ENCODE results near the gene ATP7B. TPM values are rescaled to one million over a fixed set of nuclear protein-coding genes. Genes with fewer than 3 reads are reported as not detected.
A peak's percentile ranks its signal among the peaks of the same experiment; 100 is the strongest.

The ATP7B gene
- total RNA-seq, 4 donors from 2014 or later: 17.6 to 32.9 (median 22.6) TPM

DNA sequence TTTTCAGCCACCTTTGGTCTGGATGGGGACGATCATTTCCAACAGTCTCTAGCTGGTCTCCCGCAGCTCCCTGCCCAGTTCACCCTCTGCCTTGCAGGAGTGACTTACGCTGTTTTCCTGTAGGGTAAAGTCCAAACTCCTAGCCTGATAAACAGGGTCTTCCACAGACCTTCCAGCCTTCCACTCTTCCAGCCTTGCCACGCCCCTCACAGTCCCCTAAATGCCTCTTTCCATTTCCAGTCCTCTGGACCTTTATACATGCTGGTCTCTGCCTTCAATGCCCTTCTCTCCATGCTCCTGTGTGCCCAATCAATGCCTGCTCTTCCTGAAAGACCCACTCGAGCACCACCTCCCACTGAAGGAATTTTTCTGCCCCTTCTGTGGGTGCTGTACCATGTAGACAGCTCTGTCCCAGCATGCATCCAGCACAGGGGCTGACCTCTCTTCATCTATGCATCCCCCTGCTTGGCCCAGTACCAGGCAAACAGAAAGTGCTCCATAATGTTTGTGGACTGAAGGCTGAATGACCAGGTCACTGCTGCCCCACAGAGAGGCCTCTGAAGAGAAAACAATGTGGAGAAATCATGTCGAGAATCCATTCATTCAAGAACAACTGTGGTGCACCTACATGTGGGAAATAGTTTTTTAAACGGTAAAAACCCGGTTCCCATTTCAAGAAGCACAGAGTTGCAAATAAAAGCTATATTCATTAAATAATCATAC is 4.6 kb downstream of the ATP7B start:
- no peaks in the 10 kb centered on the region for H3K27me3 ChIP-seq
- 80 to 84% methylated on average over 7 to 8 of the region's 8 CpGs for WGBS, 2 donors (ENCODE audit: low coverage in 1 of 2)
- no peak overlapping the region for H3K27ac ChIP-seq
- H3K4me1 ChIP-seq: peaks cover 3 to 32% (median 20%) of the 10 kb centered on the region in 4 donors
- DNase-seq: no peak
- in situ Hi-C loops (cut with MboI; ENCODE audit: low pct_ligation_motif_present in 1 of 4, low pct_unique_long_range_greater_than_20kb in 1 of 4, low sequenced_read_pairs in 3 of 4) (loop anchor here in 2 of 4 donors (10.0 to 25.0 kb wide), 4 partner anchors 118 to 456 kb away; partner anchors contain the start of genes CKAP2 (in 1 of the 2), NEK5 (in 1 of the 2) and VPS36 (in 1 of the 2)), intact Hi-C loops (cut with DNase I; ENCODE audit: low total_unique reads) (loop anchor here (10.0 kb wide), 1 partner anchor 118 kb away; the partner anchor contains the start of gene NEK5)
- TF ChIP-seq, protein P1, sequence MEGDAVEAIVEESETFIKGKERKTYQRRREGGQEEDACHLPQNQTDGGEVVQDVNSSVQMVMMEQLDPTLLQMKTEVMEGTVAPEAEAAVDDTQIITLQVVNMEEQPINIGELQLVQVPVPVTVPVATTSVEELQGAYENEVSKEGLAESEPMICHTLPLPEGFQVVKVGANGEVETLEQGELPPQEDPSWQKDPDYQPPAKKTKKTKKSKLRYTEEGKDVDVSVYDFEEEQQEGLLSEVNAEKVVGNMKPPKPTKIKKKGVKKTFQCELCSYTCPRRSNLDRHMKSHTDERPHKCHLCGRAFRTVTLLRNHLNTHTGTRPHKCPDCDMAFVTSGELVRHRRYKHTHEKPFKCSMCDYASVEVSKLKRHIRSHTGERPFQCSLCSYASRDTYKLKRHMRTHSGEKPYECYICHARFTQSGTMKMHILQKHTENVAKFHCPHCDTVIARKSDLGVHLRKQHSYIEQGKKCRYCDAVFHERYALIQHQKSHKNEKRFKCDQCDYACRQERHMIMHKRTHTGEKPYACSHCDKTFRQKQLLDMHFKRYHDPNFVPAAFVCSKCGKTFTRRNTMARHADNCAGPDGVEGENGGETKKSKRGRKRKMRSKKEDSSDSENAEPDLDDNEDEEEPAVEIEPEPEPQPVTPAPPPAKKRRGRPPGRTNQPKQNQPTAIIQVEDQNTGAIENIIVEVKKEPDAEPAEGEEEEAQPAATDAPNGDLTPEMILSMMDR (IDR thresholded peaks at IDR 0.05): no peak
- TF ChIP-seq EP300 (IDR thresholded peaks at IDR 0.05; ENCODE audit: low read depth): no peak
- no peak for TF ChIP-seq POLR2AphosphoS5 (IDR thresholded peaks at IDR 0.05)
- TF ChIP-seq POLR2A (IDR thresholded peaks at IDR 0.05): no peak
- no peaks in the 10 kb centered on the region for H3K36me3 ChIP-seq
- no peaks in the 10 kb centered on the region for H3K9me3 ChIP-seq
- H3K4me3 ChIP-seq: no peak overlapping the region

DNA sequence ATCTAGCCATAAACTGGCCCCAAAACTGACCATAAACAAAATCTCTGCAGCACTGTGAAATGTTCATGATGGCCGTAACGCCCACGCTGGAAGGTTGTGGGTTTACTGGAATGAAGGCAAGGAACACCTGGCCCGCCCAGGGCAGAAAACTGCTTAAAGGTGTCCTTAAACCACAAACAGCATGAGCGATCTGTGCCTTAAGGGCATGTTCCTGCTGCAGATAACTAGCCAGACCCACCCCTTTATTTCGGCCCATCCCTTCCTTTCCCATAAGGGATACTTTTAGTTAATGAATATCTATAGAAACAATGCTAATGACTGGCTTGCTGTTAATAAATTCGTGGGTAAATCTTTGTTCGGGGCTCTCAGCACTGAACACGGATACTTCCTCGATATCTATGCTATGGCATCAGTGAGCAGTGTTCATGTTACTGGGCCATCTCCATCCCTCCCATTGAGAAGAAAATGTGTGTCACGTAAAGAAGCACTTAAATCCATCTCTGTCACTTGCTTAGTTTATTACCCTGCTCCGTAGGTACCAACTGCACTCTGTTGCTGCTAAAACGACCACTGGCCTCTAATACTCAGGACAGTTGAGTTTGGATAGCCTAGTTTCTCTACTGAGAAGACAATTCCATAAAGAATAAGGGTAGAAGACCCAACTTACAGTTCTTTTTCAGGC is 5.3 kb downstream of the ATP7B start:
- intact Hi-C loops (cut with DNase I; ENCODE audit: low total_unique reads): loop anchor here (10.0 kb wide), 1 partner anchor 119 kb away; the partner anchor contains the start of gene NEK5
- Histone ChIP-seq H3K4me3 (no peak overlapping the region), H3K27me3 (no peaks in the 10 kb centered on the region), H3K27ac (no peak overlapping the region), H3K36me3 (no peaks in the 10 kb centered on the region), H3K9me3 (no peaks in the 10 kb centered on the region), H3K4me1 (peaks cover 3 to 30% (median 18%) of the 10 kb centered on the region in 4 donors)
- in situ Hi-C loops (cut with MboI; ENCODE audit: low pct_ligation_motif_present in 1 of 4, low pct_unique_long_range_greater_than_20kb in 1 of 4, low sequenced_read_pairs in 3 of 4): loop anchor here in 2 of 4 donors (10.0 to 25.0 kb wide), 4 partner anchors 119 to 456 kb away; partner anchors contain the start of genes CKAP2 (in 1 of the 2), NEK5 (in 1 of the 2) and VPS36 (in 1 of the 2)
- TF ChIP-seq POLR2AphosphoS5 (IDR thresholded peaks at IDR 0.05): no peak
- TF ChIP-seq, protein P1 (IDR thresholded peaks at IDR 0.05): no peak
- no peak for TF ChIP-seq EP300 (IDR thresholded peaks at IDR 0.05; ENCODE audit: low read depth)
- no peak for TF ChIP-seq POLR2A (IDR thresholded peaks at IDR 0.05)
- DNase-seq: no peak
- 85 to 92% methylated on average over 6 to 13 of the region's 13 CpGs for WGBS, 2 donors (ENCODE audit: low coverage in 1 of 2)

DNA sequence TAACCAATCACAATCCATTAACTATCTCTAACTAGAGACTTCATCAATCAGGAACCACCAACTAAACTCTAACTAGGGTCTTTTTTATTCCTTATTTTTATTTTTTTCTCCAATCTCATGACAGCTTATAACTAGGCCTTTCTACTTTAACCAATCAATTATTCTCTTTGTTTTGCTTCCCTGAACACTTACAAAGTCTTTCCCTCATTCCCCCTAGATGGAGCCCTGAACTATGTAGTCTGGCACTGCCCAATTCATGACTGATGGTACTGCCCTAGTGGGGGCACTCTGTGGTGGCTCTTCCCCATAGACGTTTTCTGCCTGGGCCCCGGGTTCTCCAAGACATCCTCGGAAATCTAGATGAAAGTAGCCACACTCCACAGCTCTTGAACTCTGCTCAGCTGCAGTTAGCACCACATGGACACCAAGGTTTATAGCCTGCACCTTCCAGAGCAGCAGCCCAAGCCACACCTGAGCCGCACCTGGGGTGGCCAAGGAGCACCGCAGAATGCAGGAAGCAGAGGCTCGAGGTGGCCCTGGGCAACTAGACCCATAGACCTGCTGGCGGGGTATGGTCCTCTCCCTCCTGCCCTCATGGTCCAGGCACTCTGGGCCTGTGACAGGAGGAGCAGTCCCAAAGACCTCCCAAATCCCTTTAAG is 6.6 kb downstream of the ATP7B start:
- Histone ChIP-seq H3K9me3 (no peaks in the 10 kb centered on the region), H3K36me3 (no peaks in the 10 kb centered on the region), H3K4me1 (peaks cover 0 to 25% (median 12%) of the 10 kb centered on the region in 4 donors), H3K27me3 (no peaks in the 10 kb centered on the region), H3K27ac (peak overlapping the region in 3 of 4 donors; percentile 7 to 43 (median 14)), H3K4me3 (no peak overlapping the region)
- WGBS, 2 donors (ENCODE audit: low coverage in 1 of 2): 73% methylated on average over 7 of the region's 7 CpGs; no CpG with 5 or more reads in 1 of the 2 donors
- TF ChIP-seq EP300 (IDR thresholded peaks at IDR 0.05; ENCODE audit: low read depth) (no peak), POLR2AphosphoS5 (IDR thresholded peaks at IDR 0.05) (no peak), POLR2A (IDR thresholded peaks at IDR 0.05) (no peak)
- TF ChIP-seq, protein P1 (IDR thresholded peaks at IDR 0.05): no peak
- intact Hi-C loops (cut with DNase I; ENCODE audit: low total_unique reads): loop anchor here (10.0 kb wide), 1 partner anchor 120 kb away; the partner anchor contains the start of gene NEK5
- peak; percentile 71 for DNase-seq
- in situ Hi-C loops (cut with MboI; ENCODE audit: low pct_ligation_motif_present in 1 of 4, low pct_unique_long_range_greater_than_20kb in 1 of 4, low sequenced_read_pairs in 3 of 4): loop anchor here in 2 of 4 donors (10.0 to 25.0 kb wide), 4 partner anchors 120 to 458 kb away; partner anchors contain the start of genes CKAP2 (in 1 of the 2), NEK5 (in 1 of the 2) and VPS36 (in 1 of the 2)

Data from transverse colon (tissue), 4 donors.